Natural killer cell (primary cell): Measurements from ENCODE around the gene MCEE. TPM values are rescaled to one million over a fixed set of nuclear protein-coding genes. Genes with fewer than 3 reads are reported as not detected.
"Not testable (repeated sequence)": the region's sequence is repeated elsewhere in the genome, so short reads cannot be mapped to it uniquely, and the experiment has no call there.

Experiments used
- ATAC-seq, 3 donors: fragments of 150-1000 bp in 2 of 3; fragments of 200-7000 bp in 1 of 3; cut with Tn5 transposase; 1 replicate in 1 of 3; 2 replicates in 2 of 3; pipeline ENCODE4 v1.10.0; 2021; ENCODE audit warnings: mild to moderate bottlenecking in 2 of 3, moderate library complexity in 2 of 3
- DNase-seq, 2 donors: peaks; one replicate each; pipeline versions ENCODE4 v3.0.0 to v3.0.0-alpha.2; 2013 to 2021; ENCODE audit warnings: mixed read lengths in 1 of 2
- H3K27ac ChIP-seq: one replicate; pipeline ENCODE4 v1.5.1; 2013; ENCODE audit warnings: mild to moderate bottlenecking, low read length
- H3K27me3 ChIP-seq: one replicate; pipeline ENCODE4 v1.6.1; 2013; ENCODE audit warnings: low read length; ENCODE audit not compliant: control insufficient read depth, insufficient read depth
- H3K36me3 ChIP-seq: one replicate; pipeline ENCODE4 v1.6.1; 2013; ENCODE audit warnings: low read length; ENCODE audit not compliant: control insufficient read depth, insufficient read depth
- H3K4me1 ChIP-seq: one replicate; pipeline ENCODE4 v1.6.1; 2013; ENCODE audit warnings: low read length; ENCODE audit not compliant: control insufficient read depth, insufficient read depth
- H3K4me3 ChIP-seq: one replicate; pipeline ENCODE4 v1.5.1; 2013; ENCODE audit warnings: low read length
- H3K9me3 ChIP-seq: one replicate; pipeline ENCODE4 v1.6.1; 2013; ENCODE audit warnings: low read length; ENCODE audit not compliant: control insufficient read depth, insufficient read depth
- H3K27ac Mint-ChIP-seq, 2 donors: one replicate each; pipeline ENCODE4 v1.8.0; 2022; ENCODE audit warnings: mild to moderate bottlenecking in 2 of 2, mixed read lengths in 2 of 2, moderate library complexity in 1 of 2
- H3K27me3 Mint-ChIP-seq, 2 donors: one replicate each; pipeline ENCODE4 v1.8.0; 2022; ENCODE audit warnings: low read depth in 2 of 2, mixed read lengths in 2 of 2
- H3K36me3 Mint-ChIP-seq: one replicate; pipeline ENCODE4 v1.8.0; 2022; ENCODE audit warnings: mixed read lengths
- H3K4me1 Mint-ChIP-seq, 2 donors: one replicate each; pipeline ENCODE4 v1.8.0; 2022; ENCODE audit warnings: mixed read lengths in 2 of 2
- H3K4me3 Mint-ChIP-seq: one replicate; pipeline ENCODE4 v1.8.0; 2022; ENCODE audit warnings: mild to moderate bottlenecking, moderate library complexity, mixed read lengths
- H3K9me3 Mint-ChIP-seq, 2 donors: one replicate each; pipeline ENCODE4 v1.8.0; 2022; ENCODE audit warnings: mixed read lengths in 2 of 2
- WGBS: methylation state at CpG from one replicate; pipeline ENCODE4 v1.1.7; 2013; ENCODE audit warnings: missing lambda C conversion rate; ENCODE audit not compliant: insufficient coverage; 5-methylcytosine and 5-hydroxymethylcytosine counted together
- intact Hi-C: fragments of 100-400 bp; cut with micrococcal nuclease; formaldehyde crosslinking; loops from one replicate; pipeline ENCODE4 v1.14.2; 2022
- total RNA-seq, 4 donors: library from RNA; stranded (reverse); fragments of 120-200 nt in 1 of 4; gene quantifications; one replicate each; pipeline versions ENCODE4 v1.2.3 to v1.2.4, GENCODE V29; 2013 to 2022
- TF ChIP-seq, protein P1 (sequence below): fragments of 200-600 bp; IDR thresholded peaks from one replicate; pipeline ENCODE4 v1.8.0; 2022; ENCODE audit warnings: antibody characterized with exemption

MCEE gene
- total RNA-seq, 3 donors from 2014 or later (not counting 1 experiment from before 2014, with no cell fraction given) = 8.4 to 10.4 (median 8.7) TPM

DNA sequence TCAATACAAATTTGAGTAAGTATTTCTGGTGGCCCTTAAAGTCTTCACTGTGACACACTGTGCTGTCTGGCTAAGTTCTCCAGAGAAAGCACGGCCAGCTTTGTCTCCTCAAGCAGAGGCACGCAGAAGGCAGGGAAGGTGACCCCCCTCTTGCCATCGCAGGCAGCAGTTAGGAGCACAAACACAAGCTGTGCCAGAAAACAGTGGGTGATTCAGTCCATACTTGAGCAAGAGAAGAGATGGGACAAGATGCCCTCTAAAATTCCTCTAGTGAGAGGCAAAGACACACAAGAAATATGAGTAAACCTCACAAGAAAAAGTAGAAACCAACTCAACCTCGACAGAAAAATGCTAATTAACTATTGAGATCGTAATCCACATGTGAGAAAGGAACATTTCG, 9.8 kb downstream of the MCEE start:
- no peaks in the 10 kb centered on the region for H3K4me1 Mint-ChIP-seq
- Histone ChIP-seq H3K27me3 (no peaks in the 10 kb centered on the region), H3K36me3 (peaks cover 16% of the 10 kb centered on the region), H3K4me1 (no peaks in the 10 kb centered on the region), H3K4me3 (no peak overlapping the region), H3K27ac (no peak overlapping the region), H3K9me3 (no peaks in the 10 kb centered on the region)
- ATAC-seq (no peak), DNase-seq (no peak)
- H3K27ac Mint-ChIP-seq = no peak overlapping the region
- TF ChIP-seq, protein P1, sequence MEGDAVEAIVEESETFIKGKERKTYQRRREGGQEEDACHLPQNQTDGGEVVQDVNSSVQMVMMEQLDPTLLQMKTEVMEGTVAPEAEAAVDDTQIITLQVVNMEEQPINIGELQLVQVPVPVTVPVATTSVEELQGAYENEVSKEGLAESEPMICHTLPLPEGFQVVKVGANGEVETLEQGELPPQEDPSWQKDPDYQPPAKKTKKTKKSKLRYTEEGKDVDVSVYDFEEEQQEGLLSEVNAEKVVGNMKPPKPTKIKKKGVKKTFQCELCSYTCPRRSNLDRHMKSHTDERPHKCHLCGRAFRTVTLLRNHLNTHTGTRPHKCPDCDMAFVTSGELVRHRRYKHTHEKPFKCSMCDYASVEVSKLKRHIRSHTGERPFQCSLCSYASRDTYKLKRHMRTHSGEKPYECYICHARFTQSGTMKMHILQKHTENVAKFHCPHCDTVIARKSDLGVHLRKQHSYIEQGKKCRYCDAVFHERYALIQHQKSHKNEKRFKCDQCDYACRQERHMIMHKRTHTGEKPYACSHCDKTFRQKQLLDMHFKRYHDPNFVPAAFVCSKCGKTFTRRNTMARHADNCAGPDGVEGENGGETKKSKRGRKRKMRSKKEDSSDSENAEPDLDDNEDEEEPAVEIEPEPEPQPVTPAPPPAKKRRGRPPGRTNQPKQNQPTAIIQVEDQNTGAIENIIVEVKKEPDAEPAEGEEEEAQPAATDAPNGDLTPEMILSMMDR = no peak
- H3K9me3 Mint-ChIP-seq = no peaks in the 10 kb centered on the region
- H3K27me3 Mint-ChIP-seq = no peaks in the 10 kb centered on the region
- H3K4me3 Mint-ChIP-seq = no peak overlapping the region
- intact Hi-C loops = no loop called here
- 92% methylated on average over 6 of the region's 6 CpGs for WGBS
- no peaks in the 10 kb centered on the region for H3K36me3 Mint-ChIP-seq

DNA sequence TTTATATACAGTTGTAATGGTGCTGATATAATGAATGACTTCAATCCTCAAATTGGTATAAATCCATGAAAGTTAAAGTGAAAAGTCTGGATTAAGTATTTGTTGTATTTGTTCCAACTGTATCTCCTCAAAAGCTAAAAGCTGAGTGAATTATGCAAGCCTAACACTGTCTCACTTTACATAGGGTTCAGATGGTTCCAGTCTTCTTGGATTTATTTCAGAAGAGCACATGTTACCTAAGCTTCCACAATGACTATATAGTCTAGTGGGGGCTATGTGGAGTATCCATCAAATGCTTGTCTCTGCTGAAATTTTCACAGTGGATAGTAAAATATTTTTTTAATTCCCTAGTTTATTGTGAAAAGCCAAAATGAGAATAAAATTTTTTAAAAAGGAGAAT, 13.0 kb downstream of the MCEE start:
- ATAC-seq (no peak), DNase-seq (no peak)
- H3K36me3 Mint-ChIP-seq = peaks cover 14% of the 10 kb centered on the region
- peaks cover 27% of the 10 kb centered on the region for H3K36me3 ChIP-seq
- H3K4me3 Mint-ChIP-seq = no peak overlapping the region
- intact Hi-C loops = no loop called here
- H3K9me3 ChIP-seq = no peaks in the 10 kb centered on the region
- H3K27ac Mint-ChIP-seq = no peak overlapping the region
- H3K27me3 Mint-ChIP-seq = no peaks in the 10 kb centered on the region
- H3K9me3 Mint-ChIP-seq = no peaks in the 10 kb centered on the region
- no peaks in the 10 kb centered on the region for H3K4me1 ChIP-seq
- no peaks in the 10 kb centered on the region for H3K27me3 ChIP-seq
- TF ChIP-seq, protein P1 = no peak
- H3K4me3 ChIP-seq = no peak overlapping the region
- no peaks in the 10 kb centered on the region for H3K4me1 Mint-ChIP-seq
- no peak overlapping the region for H3K27ac ChIP-seq

DNA sequence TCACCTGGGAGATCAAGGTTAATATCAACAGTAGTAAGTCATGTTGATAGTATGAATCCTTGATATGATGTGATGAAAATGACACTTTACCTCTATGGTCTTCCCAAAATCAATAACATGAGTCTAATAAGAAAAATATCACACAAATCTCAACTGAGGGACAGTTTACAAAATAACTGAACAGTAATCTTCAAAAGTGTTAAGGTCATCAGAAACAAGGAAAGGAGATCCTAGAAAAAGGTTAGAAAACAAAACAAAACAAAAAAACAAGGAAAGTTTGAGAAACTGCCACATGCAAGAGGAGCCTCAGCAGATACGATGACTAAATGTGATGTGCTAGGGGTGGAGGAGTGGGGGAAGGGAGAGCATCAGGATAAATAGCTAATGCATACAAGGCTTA, 16.2 kb downstream of the MCEE start:
- H3K27ac ChIP-seq = no peak overlapping the region
- H3K4me3 ChIP-seq = no peak overlapping the region
- peaks cover 14% of the 10 kb centered on the region for H3K36me3 Mint-ChIP-seq
- H3K4me1 ChIP-seq = no peaks in the 10 kb centered on the region
- no peaks in the 10 kb centered on the region for H3K4me1 Mint-ChIP-seq
- no peak for ATAC-seq
- H3K27me3 Mint-ChIP-seq = no peaks in the 10 kb centered on the region
- intact Hi-C loops = no loop called here
- no peak overlapping the region for H3K4me3 Mint-ChIP-seq
- no peaks in the 10 kb centered on the region for H3K9me3 Mint-ChIP-seq
- TF ChIP-seq, protein P1 = no peak
- no peak for DNase-seq
- no peaks in the 10 kb centered on the region for H3K27me3 ChIP-seq
- H3K27ac Mint-ChIP-seq = no peak overlapping the region
- peaks cover 24% of the 10 kb centered on the region for H3K36me3 ChIP-seq
- 100% methylated on average over 1 of the region's 1 CpG for WGBS
- H3K9me3 ChIP-seq = no peaks in the 10 kb centered on the region

DNA sequence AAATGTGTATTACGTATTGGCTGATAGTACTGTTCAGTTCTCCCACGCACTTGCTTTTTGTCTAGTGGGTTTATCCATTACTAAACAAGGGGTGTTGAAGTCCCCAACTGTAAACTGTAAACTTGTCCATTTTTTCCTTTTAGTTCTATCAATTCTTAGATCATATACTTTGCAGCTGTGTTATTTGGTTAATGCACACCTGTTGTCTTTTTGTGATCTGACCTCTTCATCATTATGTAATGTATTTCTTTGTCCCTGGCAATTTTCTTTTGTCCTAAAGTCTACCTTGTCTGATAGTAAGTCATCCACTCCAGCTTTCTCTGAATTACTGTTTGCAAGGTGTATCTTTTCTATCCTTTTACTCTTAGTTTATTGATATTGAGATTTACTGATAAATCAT, 21.9 kb downstream of the MCEE start:
- no peak overlapping the region for H3K4me3 Mint-ChIP-seq
- 94% methylated on average over 2 of the region's 2 CpGs for whole genome bisulfite sequencing
- Histone ChIP-seq H3K36me3 (peaks cover 8% of the 10 kb centered on the region), H3K27me3 (no peaks in the 10 kb centered on the region), H3K27ac (no peak overlapping the region), H3K9me3 (no peaks in the 10 kb centered on the region), H3K4me1 (no peaks in the 10 kb centered on the region), H3K4me3 (no peak overlapping the region)
- no peak overlapping the region for H3K27ac Mint-ChIP-seq
- peaks cover 5% of the 10 kb centered on the region for H3K36me3 Mint-ChIP-seq
- no peaks in the 10 kb centered on the region for H3K4me1 Mint-ChIP-seq
- TF ChIP-seq, protein P1 = no peak
- no peak for DNase-seq
- peaks cover 0 to under 1% of the 10 kb centered on the region in 2 donors for H3K27me3 Mint-ChIP-seq
- no peak for ATAC-seq
- H3K9me3 Mint-ChIP-seq = no peaks in the 10 kb centered on the region
- intact Hi-C loops = no loop called here

DNA sequence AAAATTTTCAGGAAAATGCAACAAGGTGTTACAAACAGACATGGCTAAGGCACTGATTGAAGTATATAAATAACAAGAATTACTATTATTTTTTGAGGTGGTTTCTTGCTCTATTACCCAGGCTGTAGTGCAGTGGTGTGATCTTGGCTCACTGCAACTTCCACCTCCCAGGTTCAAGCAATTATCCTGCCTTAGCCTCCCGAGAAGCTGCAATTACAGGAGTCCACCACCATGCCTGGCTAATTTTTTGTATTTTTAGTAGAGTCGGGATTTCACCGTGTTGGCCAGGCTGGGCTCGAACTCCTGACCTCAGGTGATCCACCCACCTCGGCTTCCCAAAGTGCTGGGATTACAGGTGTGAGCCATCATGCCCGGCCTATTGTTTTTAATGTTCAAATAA, 23.6 kb downstream of the MCEE start:
- intact Hi-C loops = not testable (repeated sequence)
- 96% methylated on average over 5 of the region's 6 CpGs for WGBS

More for the DNA sequence above, 23.6 kb downstream of the MCEE start:
- H3K9me3 Mint-ChIP-seq, H3K27me3 ChIP-seq, H3K4me1 ChIP-seq, H3K4me3 Mint-ChIP-seq, ATAC-seq, DNase-seq, H3K4me3 ChIP-seq, H3K27ac ChIP-seq, H3K27ac Mint-ChIP-seq, H3K36me3 Mint-ChIP-seq, H3K27me3 Mint-ChIP-seq, H3K36me3 ChIP-seq, H3K9me3 ChIP-seq, H3K4me1 Mint-ChIP-seq: not testable (repeated sequence)
